ENCODE results near the gene KLKB1. TPM values are rescaled to one million over a fixed set of nuclear protein-coding genes. Genes with fewer than 3 reads are reported as not detected.

KLKB1 gene
- polyA plus RNA-seq, 1 of the 3 experiments (the other 2 are of a cell fraction), result 0.12 TPM

GRCh38 chr4:186191200-186192065, 35.9 kb upstream of the KLKB1 start, which contains the start of gene CYP4V2 (continued):
- TF ChIP-seq, protein P1, sequence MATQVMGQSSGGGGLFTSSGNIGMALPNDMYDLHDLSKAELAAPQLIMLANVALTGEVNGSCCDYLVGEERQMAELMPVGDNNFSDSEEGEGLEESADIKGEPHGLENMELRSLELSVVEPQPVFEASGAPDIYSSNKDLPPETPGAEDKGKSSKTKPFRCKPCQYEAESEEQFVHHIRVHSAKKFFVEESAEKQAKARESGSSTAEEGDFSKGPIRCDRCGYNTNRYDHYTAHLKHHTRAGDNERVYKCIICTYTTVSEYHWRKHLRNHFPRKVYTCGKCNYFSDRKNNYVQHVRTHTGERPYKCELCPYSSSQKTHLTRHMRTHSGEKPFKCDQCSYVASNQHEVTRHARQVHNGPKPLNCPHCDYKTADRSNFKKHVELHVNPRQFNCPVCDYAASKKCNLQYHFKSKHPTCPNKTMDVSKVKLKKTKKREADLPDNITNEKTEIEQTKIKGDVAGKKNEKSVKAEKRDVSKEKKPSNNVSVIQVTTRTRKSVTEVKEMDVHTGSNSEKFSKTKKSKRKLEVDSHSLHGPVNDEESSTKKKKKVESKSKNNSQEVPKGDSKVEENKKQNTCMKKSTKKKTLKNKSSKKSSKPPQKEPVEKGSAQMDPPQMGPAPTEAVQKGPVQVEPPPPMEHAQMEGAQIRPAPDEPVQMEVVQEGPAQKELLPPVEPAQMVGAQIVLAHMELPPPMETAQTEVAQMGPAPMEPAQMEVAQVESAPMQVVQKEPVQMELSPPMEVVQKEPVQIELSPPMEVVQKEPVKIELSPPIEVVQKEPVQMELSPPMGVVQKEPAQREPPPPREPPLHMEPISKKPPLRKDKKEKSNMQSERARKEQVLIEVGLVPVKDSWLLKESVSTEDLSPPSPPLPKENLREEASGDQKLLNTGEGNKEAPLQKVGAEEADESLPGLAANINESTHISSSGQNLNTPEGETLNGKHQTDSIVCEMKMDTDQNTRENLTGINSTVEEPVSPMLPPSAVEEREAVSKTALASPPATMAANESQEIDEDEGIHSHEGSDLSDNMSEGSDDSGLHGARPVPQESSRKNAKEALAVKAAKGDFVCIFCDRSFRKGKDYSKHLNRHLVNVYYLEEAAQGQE (IDR thresholded peaks at IDR 0.05; ENCODE audit: low read depth, low read length), result 0 out of 2 replicates have a peak, but pooled peaks have one; percentile 39
- 0 out of 2 replicates have a peak, but pooled peaks have one; percentile 13 for TF ChIP-seq YY1 (IDR thresholded peaks at IDR 0.05; ENCODE audit: low read depth)
- no peak for TF ChIP-seq CHD2 (IDR thresholded peaks at IDR 0.05; ENCODE audit: low read length, partially characterized antibody)
- TF ChIP-seq GABPA (IDR thresholded peaks at IDR 0.05; ENCODE audit: low read depth), result peak; percentile 84
- no peak for TF ChIP-seq MXI1 (IDR thresholded peaks at IDR 0.05; ENCODE audit: low read depth, low read length)
- TF ChIP-seq MEF2A (IDR thresholded peaks at IDR 0.05; ENCODE audit: borderline replicate concordance, low read depth), result no peak
- TF ChIP-seq RCOR1 (IDR thresholded peaks at IDR 0.05; ENCODE audit: low read length), result no peak
- no peak for TF ChIP-seq ZBTB33 (IDR thresholded peaks at IDR 0.05; ENCODE audit: borderline replicate concordance, low read depth)
- TF ChIP-seq RFX5 (IDR thresholded peaks at IDR 0.05; ENCODE audit: low read length), result no peak
- TF ChIP-seq FOXJ3 (CRISPR knock-in tag; IDR thresholded peaks at IDR 0.05), result no peak
- TF ChIP-seq GATA2 (CRISPR knock-in tag; IDR thresholded peaks at IDR 0.05), result no peak
- TF ChIP-seq FOXM1 (IDR thresholded peaks at IDR 0.05; ENCODE audit: low read depth), result no peak
- no peak; the same call in 1 of the 2 replicates for TF ChIP-seq RXRA (IDR thresholded peaks at IDR 0.05; ENCODE audit: borderline replicate concordance, low read depth)
- no peak for TF ChIP-seq FOSL2 (IDR thresholded peaks at IDR 0.05; ENCODE audit: borderline replicate concordance, low read depth)
- TF ChIP-seq EP300 (IDR thresholded peaks at IDR 0.05; ENCODE audit: borderline replicate concordance in 1 of 2, low read depth in 1 of 2, low read length in 1 of 2), result no peak
- no peak for TF ChIP-seq USF2 (IDR thresholded peaks at IDR 0.05; ENCODE audit: borderline replicate concordance, low read depth, low read length)
- TF ChIP-seq PBX3 (IDR thresholded peaks at IDR 0.05), result no peak
- TF ChIP-seq SMC3 (IDR thresholded peaks at IDR 0.05; ENCODE audit: low read depth, low read length), result no peak
- TF ChIP-seq, protein P2, sequence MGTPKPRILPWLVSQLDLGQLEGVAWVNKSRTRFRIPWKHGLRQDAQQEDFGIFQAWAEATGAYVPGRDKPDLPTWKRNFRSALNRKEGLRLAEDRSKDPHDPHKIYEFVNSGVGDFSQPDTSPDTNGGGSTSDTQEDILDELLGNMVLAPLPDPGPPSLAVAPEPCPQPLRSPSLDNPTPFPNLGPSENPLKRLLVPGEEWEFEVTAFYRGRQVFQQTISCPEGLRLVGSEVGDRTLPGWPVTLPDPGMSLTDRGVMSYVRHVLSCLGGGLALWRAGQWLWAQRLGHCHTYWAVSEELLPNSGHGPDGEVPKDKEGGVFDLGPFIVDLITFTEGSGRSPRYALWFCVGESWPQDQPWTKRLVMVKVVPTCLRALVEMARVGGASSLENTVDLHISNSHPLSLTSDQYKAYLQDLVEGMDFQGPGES (IDR thresholded peaks at IDR 0.05; ENCODE audit: low read depth, low read length), result no peak
- no peak for TF ChIP-seq EZH2phosphoT487 (IDR thresholded peaks at IDR 0.05; ENCODE audit: borderline replicate concordance, low read depth)
- TF ChIP-seq ELF1 (IDR thresholded peaks at IDR 0.05), result peak; percentile 66; the same call in 1 of the 2 replicates
- no peak; the same call in 1 of the 2 replicates for TF ChIP-seq TAF1 (IDR thresholded peaks at IDR 0.05; ENCODE audit: borderline replicate concordance, low read depth, low read length)
- TF ChIP-seq NRF1 (IDR thresholded peaks at IDR 0.05; ENCODE audit: low read depth, low read length), result peak; percentile 45
- peak; percentile 83 for TF ChIP-seq USF1 (IDR thresholded peaks at IDR 0.05; ENCODE audit: borderline replicate concordance, low read depth)

Measured in SK-N-SH (cell line).